KOPT-K1 (cell line): Measurements from ENCODE around the gene KMT2D.

Source experiments
- H3K27ac ChIP-seq: fragments of 200-600 bp; sonication (generic); 2 replicates; pipeline ENCODE4 v1.5.1; 2016; ENCODE audit warnings: antibody characterized with exemption, mild to moderate bottlenecking, low read depth, low read length; ENCODE audit not compliant: poor library complexity, severe bottlenecking
- H3K36me3 ChIP-seq: fragments of 200-600 bp; sonication (generic); 2 replicates; pipeline ENCODE4 v1.5.1; 2017; ENCODE audit warnings: antibody characterized with exemption, mild to moderate bottlenecking, low read length, moderate library complexity; ENCODE audit not compliant: insufficient read depth
- H3K9me3 ChIP-seq: fragments of 200-600 bp; sonication (generic); 2 replicates; pipeline ENCODE4 v1.5.1; 2017; ENCODE audit warnings: antibody characterized with exemption, low read length, mild to moderate bottlenecking; ENCODE audit not compliant: insufficient read depth, poor library complexity, severe bottlenecking

Gene KMT2D

GRCh38 chr12:49092086-49092815 is 31.7 kb upstream of the KMT2D start:
- H3K36me3 ChIP-seq: peaks cover 3% of the 10 kb centered on the region; the same call in 1 of the 2 replicates
- H3K9me3 ChIP-seq: no peaks in the 10 kb centered on the region
- H3K27ac ChIP-seq: no peak overlapping the region

DNA sequence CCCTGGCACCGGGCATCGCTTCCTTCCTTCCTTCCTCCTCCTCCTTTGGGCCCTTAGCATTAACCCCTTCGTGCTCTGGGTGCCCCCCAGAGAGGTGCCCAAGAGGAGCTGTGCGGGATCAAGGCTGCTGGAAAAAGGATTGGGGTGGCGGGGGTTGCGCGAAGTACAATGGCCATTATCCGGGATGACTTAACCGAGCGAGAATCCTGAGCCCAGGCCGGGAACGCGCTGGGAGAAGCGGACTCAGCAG is 31.2 kb upstream of the KMT2D start:
- H3K27ac ChIP-seq: no peak overlapping the region

DNA sequence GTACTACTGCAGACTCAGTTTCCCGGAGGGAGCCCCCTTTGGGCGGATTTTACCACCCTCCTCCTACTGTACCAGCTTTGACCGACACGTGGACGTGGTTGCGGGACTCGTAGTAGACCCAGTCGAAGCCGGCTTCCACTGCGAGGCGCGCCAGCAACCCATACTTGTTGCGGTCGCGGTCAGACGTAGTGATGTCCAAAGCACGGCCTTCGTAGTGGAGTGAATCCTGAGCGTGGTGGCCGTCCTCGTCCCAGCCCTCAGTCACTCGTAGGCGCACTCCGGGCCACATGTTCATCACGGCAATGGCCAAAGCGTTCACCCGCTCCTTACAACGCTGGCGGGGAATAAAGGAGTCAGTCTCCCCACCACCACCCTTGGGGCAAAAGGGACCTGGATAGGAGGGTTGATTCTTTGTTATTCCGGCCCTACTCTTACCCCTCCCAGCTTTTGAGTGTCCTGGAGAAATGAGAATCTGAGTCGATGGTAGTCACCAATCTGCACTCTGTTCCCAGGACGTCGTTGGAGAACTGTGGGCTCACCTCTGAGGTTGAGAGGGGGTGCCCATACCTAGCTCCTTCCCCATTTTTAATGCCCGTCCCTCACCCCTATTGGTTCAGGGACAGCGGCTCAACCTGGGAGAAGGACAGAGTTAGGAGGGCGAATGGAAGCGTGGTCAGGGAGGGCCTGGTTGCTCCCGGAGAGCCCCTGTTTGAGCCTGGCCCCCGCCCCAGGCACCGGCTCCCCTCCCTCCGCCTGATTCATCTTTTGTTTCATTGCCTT is 30.7 kb upstream of the KMT2D start:
- Histone ChIP-seq H3K36me3 (no peaks in the 10 kb centered on the region), H3K27ac (no peak overlapping the region), H3K9me3 (no peaks in the 10 kb centered on the region)

More for the DNA sequence above, 31.2 kb upstream of the KMT2D start:
- Histone ChIP-seq H3K9me3 (no peaks in the 10 kb centered on the region), H3K36me3 (no peaks in the 10 kb centered on the region)

DNA sequence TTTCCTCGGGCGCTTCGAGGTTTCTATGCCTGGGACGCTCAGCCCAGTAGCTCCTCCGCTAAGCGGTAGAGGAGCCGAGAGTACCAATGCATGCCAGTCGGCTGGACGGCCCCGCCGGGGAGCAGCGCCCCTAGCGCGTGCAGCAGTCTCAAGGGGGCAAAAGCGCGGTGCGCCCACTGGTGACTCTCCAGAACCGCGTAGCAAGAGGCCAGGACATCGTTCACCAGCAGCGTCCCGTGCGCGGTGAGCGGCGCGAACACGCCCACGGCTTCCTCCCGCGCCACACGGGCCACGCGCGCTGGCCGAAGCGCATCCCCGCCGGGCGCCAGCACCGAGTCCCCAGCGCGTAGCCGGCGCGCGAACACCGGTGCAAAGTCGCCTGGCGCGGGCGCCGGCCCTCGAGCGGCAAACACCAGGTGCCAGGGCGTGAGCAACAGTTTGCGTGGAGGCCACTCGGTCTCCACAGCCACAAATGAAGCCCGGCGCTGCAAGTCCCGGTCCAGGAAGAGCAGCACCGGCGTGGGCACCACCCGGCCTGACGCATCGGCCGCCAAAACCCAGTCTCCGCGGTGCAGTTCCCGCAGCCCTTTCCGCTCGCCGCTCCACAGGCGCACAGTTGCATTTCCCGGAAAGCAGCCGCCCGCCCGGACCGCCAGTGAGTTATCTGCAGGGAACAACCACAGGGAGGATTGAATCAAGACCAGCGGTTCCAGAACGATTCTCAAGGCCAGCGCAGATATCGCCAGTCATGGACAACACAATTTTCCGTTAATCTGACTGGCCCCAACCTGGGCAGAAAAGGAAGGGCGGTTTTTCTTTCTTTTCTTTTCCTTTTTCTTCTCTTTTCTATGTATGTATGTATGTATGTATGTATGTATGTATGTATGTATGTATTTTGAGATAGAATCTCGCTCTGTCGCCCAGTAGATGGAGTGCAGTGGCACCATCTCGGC is 29.5 kb upstream of the KMT2D start:
- no peaks in the 10 kb centered on the region for H3K9me3 ChIP-seq
- H3K36me3 ChIP-seq: no peaks in the 10 kb centered on the region
- H3K27ac ChIP-seq: no peak overlapping the region

- Histone ChIP-seq H3K27ac (no peak overlapping the region), H3K36me3 (no peaks in the 10 kb centered on the region), H3K9me3 (no peaks in the 10 kb centered on the region)
Observed at GRCh38 chr12:49088932-49089330, 28.3 kb upstream of the KMT2D start.

DNA sequence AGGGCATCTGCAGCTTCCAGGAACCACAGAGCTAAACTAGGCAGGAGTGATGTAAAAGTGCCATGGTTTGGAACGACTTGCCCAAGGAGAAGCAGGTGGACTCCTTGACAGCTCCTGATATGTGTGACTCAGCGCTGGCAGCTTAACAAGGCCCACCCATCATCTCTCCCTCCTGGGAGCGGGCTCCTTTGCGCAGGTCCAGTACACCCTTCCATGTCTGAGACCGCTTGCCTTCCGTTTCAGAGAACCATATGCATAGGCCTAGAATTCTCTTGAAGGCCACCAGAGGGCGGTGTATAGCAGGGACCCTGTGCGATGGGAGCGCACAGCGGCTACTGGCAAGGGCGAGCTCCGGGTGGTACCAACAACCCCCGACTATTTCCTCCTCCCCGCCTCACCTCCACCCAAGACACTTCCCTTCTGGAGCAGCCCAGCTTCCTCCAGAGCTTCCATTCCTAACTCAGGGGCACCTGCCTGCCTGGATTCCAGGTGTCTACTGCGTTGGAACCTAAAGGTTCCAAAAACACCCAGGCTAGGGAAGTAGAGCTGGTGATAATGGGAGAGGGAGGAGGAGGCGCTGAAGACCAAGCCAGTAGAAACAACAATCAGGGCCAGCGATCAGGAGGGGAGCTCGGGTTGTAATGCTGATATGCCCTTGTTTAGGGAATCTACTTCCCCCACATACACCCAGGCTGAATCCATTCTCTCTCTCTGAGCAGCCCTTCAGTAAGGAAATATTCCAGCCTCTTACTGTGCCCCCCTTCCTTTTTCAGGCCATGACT is 27.7 kb upstream of the KMT2D start:
- H3K36me3 ChIP-seq: no peaks in the 10 kb centered on the region
- no peaks in the 10 kb centered on the region for H3K9me3 ChIP-seq
- H3K27ac ChIP-seq: no peak overlapping the region

GRCh38 chr12:49086116-49086515 is 25.5 kb upstream of the KMT2D start:
- H3K27ac ChIP-seq: no peak overlapping the region

GRCh38 chr12:49084438-49084837 is 23.8 kb upstream of the KMT2D start:
- H3K27ac ChIP-seq: no peak overlapping the region

More at GRCh38 chr12:49086116-49086515, 25.5 kb upstream of the KMT2D start:
- no peaks in the 10 kb centered on the region for H3K9me3 ChIP-seq
- no peaks in the 10 kb centered on the region for H3K36me3 ChIP-seq

DNA sequence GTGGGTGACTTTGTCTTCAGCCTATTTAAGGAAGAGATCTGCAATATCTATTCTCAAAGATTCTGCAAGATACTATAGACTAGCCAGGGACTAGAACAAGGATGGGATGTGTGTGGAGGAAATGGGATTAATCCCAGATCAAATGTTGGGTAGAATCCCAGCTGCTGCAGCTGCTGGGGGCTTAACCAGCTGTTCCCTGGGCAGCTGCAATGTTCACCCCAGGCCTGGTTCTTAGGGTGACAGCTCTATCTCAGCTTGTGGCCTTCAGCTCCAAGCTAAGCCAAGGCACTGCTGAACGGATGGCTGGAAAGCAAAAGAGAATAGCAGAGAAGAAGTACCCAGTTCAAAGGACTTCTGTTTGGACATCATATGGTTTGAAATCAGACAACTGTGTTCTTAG is 19.2 kb upstream of the KMT2D start:
- H3K36me3 ChIP-seq: no peaks in the 10 kb centered on the region
- no peaks in the 10 kb centered on the region for H3K9me3 ChIP-seq
- H3K27ac ChIP-seq: no peak overlapping the region

More at GRCh38 chr12:49084438-49084837, 23.8 kb upstream of the KMT2D start:
- Histone ChIP-seq H3K9me3 (no peaks in the 10 kb centered on the region), H3K36me3 (no peaks in the 10 kb centered on the region)

GRCh38 chr12:49070971-49071370 is 10.4 kb upstream of the KMT2D start:
- H3K9me3 ChIP-seq: no peaks in the 10 kb centered on the region
- no peak overlapping the region for H3K27ac ChIP-seq
- no peaks in the 10 kb centered on the region for H3K36me3 ChIP-seq

- H3K9me3 ChIP-seq: no peaks in the 10 kb centered on the region
- peak within 1 kb of the TSS; percentile 67 for H3K27ac ChIP-seq
- no peaks in the 10 kb centered on the region for H3K36me3 ChIP-seq
Observed at GRCh38 chr12:49069507-49070346, 9.1 kb upstream of the KMT2D start, which contains the start of gene RHEBL1. Gene RHEBL1 (minus strand): TSS chr12:49069979. CDS start chr12:49069785, 194 bp downstream.

DNA sequence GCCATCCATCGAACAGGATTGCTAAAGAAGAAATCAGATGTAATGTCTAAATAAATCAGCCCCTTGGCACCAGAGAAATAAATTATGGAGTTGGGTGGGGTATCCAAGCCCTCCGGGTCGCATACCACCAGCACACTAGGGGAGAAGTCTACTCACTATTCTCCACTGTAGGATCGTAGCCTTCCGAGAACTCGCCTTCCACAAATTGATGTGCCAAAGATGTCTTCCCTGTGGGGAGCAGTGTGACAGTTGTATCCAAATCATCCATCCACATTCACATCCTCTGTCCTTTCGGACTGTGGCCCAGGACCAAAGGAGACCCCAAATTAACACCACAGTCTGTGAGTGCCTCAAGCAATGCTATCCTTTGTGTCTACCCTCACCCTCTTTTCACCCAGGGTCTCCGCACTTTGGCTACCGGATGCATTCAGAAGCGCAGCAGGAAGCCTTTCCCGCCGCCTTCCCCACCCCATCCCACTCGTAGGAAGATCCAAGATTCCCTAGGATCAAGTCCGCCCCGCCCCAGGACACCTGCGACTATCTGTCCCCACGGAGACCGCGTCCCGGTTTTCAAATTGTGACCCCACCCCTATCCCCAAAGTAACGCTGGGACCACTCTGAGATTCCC is 8.4 kb upstream of the KMT2D start:
- H3K9me3 ChIP-seq: no peaks in the 10 kb centered on the region
- H3K36me3 ChIP-seq: no peaks in the 10 kb centered on the region
- H3K27ac ChIP-seq: peak overlapping the region; percentile 51

DNA sequence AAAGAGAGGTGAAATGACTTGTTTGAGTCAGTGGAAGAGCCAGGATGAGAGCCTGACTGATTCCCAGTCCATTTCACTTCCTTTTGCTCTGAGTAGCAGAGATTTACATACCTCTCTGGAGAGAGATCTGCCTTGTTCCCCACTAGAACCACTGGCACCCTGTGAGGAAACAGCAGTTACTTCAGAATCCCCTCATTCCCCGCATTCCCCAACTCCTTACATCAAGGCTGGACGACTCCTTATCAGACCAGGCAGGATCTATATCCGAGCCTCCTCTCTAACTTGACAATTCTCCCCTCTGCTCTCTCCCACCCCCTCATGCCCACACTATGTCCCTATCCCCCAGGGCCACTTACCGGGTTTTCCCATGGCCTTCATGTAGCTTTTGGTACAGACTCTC is 5.5 kb upstream of the KMT2D start:
- Histone ChIP-seq H3K27ac (no peak overlapping the region), H3K9me3 (no peaks in the 10 kb centered on the region)

More for the DNA sequence above, 5.5 kb upstream of the KMT2D start:
- no peaks in the 10 kb centered on the region for H3K36me3 ChIP-seq
